GM18519 (cell line): Measurements from ENCODE around the gene ERBIN.
"Not testable (repeated sequence)": the region's sequence is repeated elsewhere in the genome, so short reads cannot be mapped to it uniquely, and the experiment has no call there.

Source experiments
- ATAC-seq: cut with Tn5 transposase; IDR thresholded peaks from one replicate; pipeline ENCODE4 v1.9.1; 2021; ENCODE audit warnings: mild to moderate bottlenecking, moderate library complexity; ENCODE audit not compliant: unreplicated experiment, low FRiP score

Gene ERBIN

GRCh38 chr5:65992630-65993029 lies 66.3 kb downstream of the ERBIN start:
- ATAC-seq, result no peak

GRCh38 chr5:65994117-65994786 lies 67.9 kb downstream of the ERBIN start:
- no peak for ATAC-seq

GRCh38 chr5:65999061-65999723 lies 72.8 kb downstream of the ERBIN start:
- ATAC-seq, result no peak

- ATAC-seq, result no peak
These were observed 75.6 kb downstream of the ERBIN start for GRCh38 chr5:66001952-66002351.

GRCh38 chr5:66002415-66002814 lies 76.0 kb downstream of the ERBIN start:
- ATAC-seq, result no peak

GRCh38 chr5:66004216-66004615 lies 77.8 kb downstream of the ERBIN start:
- no peak for ATAC-seq

- no peak for ATAC-seq
These were observed 82.9 kb downstream of the ERBIN start for GRCh38 chr5:66009277-66009676.

- ATAC-seq, result no peak
These were observed 84.1 kb downstream of the ERBIN start for GRCh38 chr5:66010476-66010875.

- no peak for ATAC-seq
These were observed 85.9 kb downstream of the ERBIN start for GRCh38 chr5:66012271-66012670.

GRCh38 chr5:66013397-66013796 lies 87.0 kb downstream of the ERBIN start:
- no peak for ATAC-seq

- ATAC-seq, result no peak
These were observed 87.5 kb downstream of the ERBIN start for GRCh38 chr5:66013906-66014305.

GRCh38 chr5:66015196-66015960 lies 89.0 kb downstream of the ERBIN start:
- ATAC-seq, result no peak

- ATAC-seq, result no peak
These were observed 95.2 kb downstream of the ERBIN start for GRCh38 chr5:66021585-66021984.

- ATAC-seq, result no peak
These were observed 112.9 kb downstream of the ERBIN start for GRCh38 chr5:66039296-66039695.

- ATAC-seq, result no peak
These were observed 113.3 kb downstream of the ERBIN start for GRCh38 chr5:66039701-66040100.

GRCh38 chr5:66041627-66042026 lies 115.3 kb downstream of the ERBIN start:
- ATAC-seq, result no peak

GRCh38 chr5:66057239-66057638 lies 130.9 kb downstream of the ERBIN start:
- no peak for ATAC-seq

- ATAC-seq, result not testable (repeated sequence)
These were observed 134.9 kb downstream of the ERBIN start for GRCh38 chr5:66061320-66061719.

GRCh38 chr5:66063061-66063460 lies 136.7 kb downstream of the ERBIN start:
- ATAC-seq, result not testable (repeated sequence)

GRCh38 chr5:66066826-66067225 lies 140.5 kb downstream of the ERBIN start:
- ATAC-seq, result no peak

GRCh38 chr5:66072031-66072430 lies 145.7 kb downstream of the ERBIN start:
- no peak for ATAC-seq

- ATAC-seq, result no peak
These were observed 148.5 kb downstream of the ERBIN start for GRCh38 chr5:66074901-66075300.
